Adrenal gland (tissue), 5 donors: ENCODE results near the gene LSS.

Experiments
- CTCF ChIP-seq, 6 experiments: fragments of 450-650 bp in 4 of 6; fragments of 200-600 bp in 2 of 6; sonication (generic) in 1 of 6; IDR thresholded peaks; 1 replicate in 5 of 6; 2 replicates in 1 of 6; pipeline versions ENCODE4 v1.5.1 to v1.8.0; 2016 to 2021; ENCODE audit warnings: antibody characterized with exemption in 6 of 6, mild to moderate bottlenecking in 2 of 6, moderate library complexity in 1 of 6
- POLR2A ChIP-seq, 2 donors: fragments of 450-650 bp; IDR thresholded peaks; one replicate each; pipeline ENCODE4 v1.6.1; 2017; ENCODE audit warnings: antibody characterized with exemption in 2 of 2, mild to moderate bottlenecking in 2 of 2, moderate library complexity in 1 of 2
- donor health status: DM: no; HTN: no; CAD: no.

- TF ChIP-seq POLR2A (IDR thresholded peaks at IDR 0.05) (no peak), CTCF (IDR thresholded peaks at IDR 0.05) (no peak)
Measured at GRCh38 chr21:46246345-46246744, 17.8 kb upstream of the LSS start.
